Stomach (tissue), 9 donors: ENCODE results near the gene PCDH18. TPM values are rescaled to one million over a fixed set of nuclear protein-coding genes. Genes with fewer than 3 reads are reported as not detected.
A peak's percentile ranks its signal among the peaks of the same experiment; 100 is the strongest.

Experiments
- DNase-seq, 2 donors: peaks; one replicate each; pipeline versions ENCODE4 v3.0.0 to v3.0.0-alpha.2; 2013 to 2019
- H3K27ac ChIP-seq, 5 donors: fragments of 200-600 bp in 4 of 5; sonication (generic) in 4 of 5; one replicate each; pipeline ENCODE4 v1.5.1; 2013 to 2019; ENCODE audit warnings: mild to moderate bottlenecking in 1 of 5, moderate library complexity in 1 of 5
- H3K27me3 ChIP-seq, 3 donors: fragments of 200-600 bp; sonication (generic); one replicate each; pipeline ENCODE4 v1.5.1; 2017 to 2019; ENCODE audit warnings: mixed run types in 1 of 3
- H3K36me3 ChIP-seq, 4 donors: fragments of 200-600 bp; sonication (generic); 1 replicate in 3 of 4; 2 replicates in 1 of 4; pipeline ENCODE4 v1.5.1; 2016 to 2019
- H3K4me1 ChIP-seq, 4 donors: fragments of 200-600 bp; sonication (generic); one replicate each; pipeline ENCODE4 v1.5.1; 2016 to 2019
- H3K4me3 ChIP-seq, 4 donors: fragments of 200-600 bp; sonication (generic) in 3 of 4; one replicate each; pipeline ENCODE4 v1.5.1; 2016 to 2019; ENCODE audit warnings: mild to moderate bottlenecking in 1 of 4
- H3K9me3 ChIP-seq, 4 donors: fragments of 200-600 bp; sonication (generic); one replicate each; pipeline ENCODE4 v1.5.1; 2016 to 2019
- EP300 ChIP-seq: sonication (generic); formaldehyde crosslinking; IDR thresholded peaks from one replicate; pipeline ENCODE4 v1.6.1; 2017; ENCODE audit warnings: antibody characterized with exemption
- POLR2A ChIP-seq, 4 donors: fragments of 450-650 bp; IDR thresholded peaks; one replicate each; pipeline ENCODE4 v1.6.1; 2016; ENCODE audit warnings: antibody characterized with exemption in 4 of 4, control low read depth in 2 of 4, mild to moderate bottlenecking in 1 of 4, moderate library complexity in 1 of 4
- POLR2AphosphoS5 ChIP-seq, 3 donors: sonication (generic); formaldehyde crosslinking; IDR thresholded peaks; one replicate each; pipeline ENCODE4 v1.6.1; 2016; ENCODE audit warnings: antibody characterized with exemption in 3 of 3
- WGBS, 5 donors: extraction: QIAGEN DNeasy Blood & Tissue Kit in 3 of 5; methylation state at CpG; one replicate each; pipeline versions ENCODE4 v1.1.5 to v1.1.7; 2013 to 2018; 5-methylcytosine and 5-hydroxymethylcytosine counted together
- intact Hi-C: fragments of 100-400 bp; cut with DNase I; formaldehyde crosslinking; loops from one replicate; pipeline ENCODE4 v1.15.1; 2023; ENCODE audit warnings: low total_unique reads
- polyA plus RNA-seq, 3 donors: library from polyadenylated mRNA; stranded (reverse); fragments of 200-250 nt; gene quantifications; one replicate each; pipeline ENCODE4 v1.2.3, GENCODE V29; 2013
- total RNA-seq, 5 donors: library from RNA; depleted of rRNA; stranded (reverse); fragments of >200 nt; gene quantifications; one replicate each; pipeline versions ENCODE4 v1.1.0 to v1.2.3, GENCODE V29; 2014 to 2016
- TF ChIP-seq, protein P1 (sequence below), 7 experiments: fragments of 450-650 bp in 4 of 7; fragments of 200-600 bp in 3 of 7; sonication (generic) in 3 of 7; IDR thresholded peaks; one replicate each; pipeline ENCODE4 v1.5.1; 2016 to 2019; ENCODE audit warnings: antibody characterized with exemption in 7 of 7, control low read depth in 2 of 7, mild to moderate bottlenecking in 1 of 7
- donor health status: healthy with polysubstance abuse.
- donor health status: Bipolar disorder and iron deficiency.
- donor health status: healthy.

Gene PCDH18
- total and polyA plus RNA-seq, 8 donors, result 0.58 to 99.1 (median 7.1) TPM

DNA sequence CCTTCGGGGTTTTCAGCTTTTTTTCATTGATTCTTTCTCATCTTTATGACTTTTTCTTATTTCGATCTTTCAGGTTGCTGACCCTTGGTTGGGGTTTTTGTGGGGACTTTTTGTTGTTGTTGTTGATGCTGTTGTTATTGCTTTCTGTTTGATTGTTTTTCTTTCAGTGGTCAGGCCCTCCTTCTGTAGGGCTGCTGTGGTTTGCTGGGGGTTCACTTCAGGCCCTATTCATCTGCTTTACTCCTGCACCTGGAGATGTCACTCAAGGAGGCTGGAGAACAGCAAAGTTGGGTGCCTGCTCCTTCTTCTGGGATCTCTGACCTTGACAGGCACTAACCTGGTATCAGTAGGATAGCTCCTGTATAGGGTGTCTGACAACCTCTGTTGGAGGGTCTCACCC, 39.9 kb upstream of the PCDH18 start:
- H3K36me3 ChIP-seq, result no peaks in the 10 kb centered on the region
- no peak overlapping the region for H3K27ac ChIP-seq
- intact Hi-C loops, result no loop called here
- no peak overlapping the region for H3K4me3 ChIP-seq
- TF ChIP-seq EP300 (no peak), POLR2A (IDR thresholded peaks at IDR 0.05) (no peak), POLR2AphosphoS5 (IDR thresholded peaks at IDR 0.05) (no peak)
- TF ChIP-seq, protein P1, sequence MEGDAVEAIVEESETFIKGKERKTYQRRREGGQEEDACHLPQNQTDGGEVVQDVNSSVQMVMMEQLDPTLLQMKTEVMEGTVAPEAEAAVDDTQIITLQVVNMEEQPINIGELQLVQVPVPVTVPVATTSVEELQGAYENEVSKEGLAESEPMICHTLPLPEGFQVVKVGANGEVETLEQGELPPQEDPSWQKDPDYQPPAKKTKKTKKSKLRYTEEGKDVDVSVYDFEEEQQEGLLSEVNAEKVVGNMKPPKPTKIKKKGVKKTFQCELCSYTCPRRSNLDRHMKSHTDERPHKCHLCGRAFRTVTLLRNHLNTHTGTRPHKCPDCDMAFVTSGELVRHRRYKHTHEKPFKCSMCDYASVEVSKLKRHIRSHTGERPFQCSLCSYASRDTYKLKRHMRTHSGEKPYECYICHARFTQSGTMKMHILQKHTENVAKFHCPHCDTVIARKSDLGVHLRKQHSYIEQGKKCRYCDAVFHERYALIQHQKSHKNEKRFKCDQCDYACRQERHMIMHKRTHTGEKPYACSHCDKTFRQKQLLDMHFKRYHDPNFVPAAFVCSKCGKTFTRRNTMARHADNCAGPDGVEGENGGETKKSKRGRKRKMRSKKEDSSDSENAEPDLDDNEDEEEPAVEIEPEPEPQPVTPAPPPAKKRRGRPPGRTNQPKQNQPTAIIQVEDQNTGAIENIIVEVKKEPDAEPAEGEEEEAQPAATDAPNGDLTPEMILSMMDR (IDR thresholded peaks at IDR 0.05), result no peak
- H3K27me3 ChIP-seq, result no peaks in the 10 kb centered on the region
- no peaks in the 10 kb centered on the region for H3K9me3 ChIP-seq
- H3K4me1 ChIP-seq, result no peaks in the 10 kb centered on the region
- no peak for DNase-seq
- WGBS, 5 donors, result 68 to 84% (median 77%) methylated on average over 2 of the region's 2 CpGs

DNA sequence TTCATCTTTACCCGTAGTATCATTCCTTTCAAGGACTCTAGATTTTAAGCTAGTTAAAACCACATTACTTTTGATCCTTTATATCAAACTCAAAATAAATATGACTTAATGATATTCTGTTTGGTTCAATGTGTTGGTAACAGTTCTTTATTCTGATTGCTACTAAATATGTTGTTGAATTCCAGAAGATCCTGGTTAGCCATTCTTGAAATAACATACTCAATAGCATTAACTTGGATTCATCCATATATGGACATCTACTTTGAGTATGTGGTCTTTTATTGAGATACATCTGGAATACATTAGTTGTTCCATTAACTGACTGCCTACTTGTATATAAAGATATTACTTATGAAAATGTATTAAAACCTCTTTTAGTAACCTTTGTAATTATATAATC, 27.5 kb upstream of the PCDH18 start:
- no peak overlapping the region for H3K4me3 ChIP-seq
- no peak for DNase-seq
- H3K4me1 ChIP-seq, result no peaks in the 10 kb centered on the region
- no peaks in the 10 kb centered on the region for H3K27me3 ChIP-seq
- WGBS, 5 donors, result 85 to 97% (median 90%) methylated on average over 1 of the region's 1 CpG
- no peaks in the 10 kb centered on the region for H3K9me3 ChIP-seq
- no peaks in the 10 kb centered on the region for H3K36me3 ChIP-seq
- TF ChIP-seq, protein P1 (IDR thresholded peaks at IDR 0.05), result no peak
- TF ChIP-seq POLR2A (IDR thresholded peaks at IDR 0.05), result no peak
- no peak for TF ChIP-seq EP300
- TF ChIP-seq POLR2AphosphoS5 (IDR thresholded peaks at IDR 0.05), result no peak
- intact Hi-C loops, result no loop called here
- no peak overlapping the region for H3K27ac ChIP-seq

DNA sequence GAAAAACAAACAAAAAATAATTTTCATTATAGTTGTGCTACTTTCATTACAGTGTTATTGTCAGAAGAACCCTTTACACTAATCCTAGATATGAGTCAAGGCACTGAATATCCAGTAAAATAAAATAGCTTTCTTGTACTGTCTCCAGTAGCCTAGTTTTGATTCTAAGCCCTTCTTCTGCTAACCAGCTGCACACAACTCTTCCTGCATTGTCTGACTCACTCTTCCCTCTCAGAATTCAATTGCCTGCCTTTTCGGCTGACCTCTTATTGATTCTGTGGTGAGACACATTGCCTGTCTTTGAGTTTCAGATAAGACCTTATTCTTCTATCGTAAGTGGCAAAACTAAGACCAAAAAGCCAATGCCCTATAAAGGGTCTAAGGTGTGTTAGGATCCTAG, 26.7 kb upstream of the PCDH18 start:
- no peaks in the 10 kb centered on the region for H3K4me1 ChIP-seq
- no peak for DNase-seq
- peak overlapping the region in 1 of 5 donors; percentile 31 for H3K27ac ChIP-seq
- TF ChIP-seq POLR2AphosphoS5 (IDR thresholded peaks at IDR 0.05), result no peak
- no peak for TF ChIP-seq EP300
- TF ChIP-seq, protein P1 (IDR thresholded peaks at IDR 0.05), result no peak
- TF ChIP-seq POLR2A (IDR thresholded peaks at IDR 0.05), result no peak
- H3K4me3 ChIP-seq, result no peak overlapping the region
- H3K9me3 ChIP-seq, result no peaks in the 10 kb centered on the region
- intact Hi-C loops, result no loop called here
- H3K27me3 ChIP-seq, result no peaks in the 10 kb centered on the region
- H3K36me3 ChIP-seq, result no peaks in the 10 kb centered on the region
- WGBS, 5 donors, result 26 to 47% (median 33%) methylated on average over 2 of the region's 2 CpGs

- H3K4me1 ChIP-seq, result peaks cover 0 to 12% (median 0%) of the 10 kb centered on the region in 4 donors
- intact Hi-C loops, result no loop called here
- H3K9me3 ChIP-seq, result no peaks in the 10 kb centered on the region
- H3K27me3 ChIP-seq, result no peaks in the 10 kb centered on the region
- TF ChIP-seq EP300 (no peak), POLR2AphosphoS5 (IDR thresholded peaks at IDR 0.05) (peak in 2 of 3 donors; percentile 19 to 67)
- peak overlapping the region in 2 of 5 donors; percentile 29 to 65 for H3K27ac ChIP-seq
- no peaks in the 10 kb centered on the region for H3K36me3 ChIP-seq
- no peak overlapping the region for H3K4me3 ChIP-seq
- DNase-seq, result no peak
- 50 to 74% (median 62%) methylated on average over 4 of the region's 4 CpGs for WGBS, 5 donors
These were observed 13.2 kb upstream of the PCDH18 start for GRCh38 chr4:137545461-137545861.

DNA sequence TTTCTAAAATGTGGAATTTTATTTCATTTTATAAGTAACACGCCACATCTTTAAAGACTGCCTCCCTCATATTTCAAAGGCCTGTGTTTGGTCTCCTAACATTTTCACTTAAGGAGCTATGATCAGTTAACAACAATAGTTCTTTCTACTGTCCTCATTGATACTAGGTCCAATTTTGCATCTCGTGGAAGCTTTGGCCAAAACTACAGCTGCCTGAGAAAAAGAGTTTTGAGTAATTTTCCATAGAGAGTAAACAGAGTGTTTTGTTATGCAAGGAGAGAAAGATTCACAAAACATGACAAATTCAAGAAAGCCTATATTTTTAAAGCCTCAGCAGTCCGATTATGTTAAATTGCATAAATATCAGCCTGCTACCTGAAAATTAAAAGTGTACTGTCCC, 11.4 kb upstream of the PCDH18 start:
- Histone ChIP-seq H3K36me3 (no peaks in the 10 kb centered on the region), H3K27me3 (no peaks in the 10 kb centered on the region), H3K9me3 (no peaks in the 10 kb centered on the region), H3K4me3 (no peak overlapping the region), H3K4me1 (peaks cover 0 to 12% (median 0%) of the 10 kb centered on the region in 4 donors), H3K27ac (peak overlapping the region in 2 of 5 donors; percentile 20 to 67)
- TF ChIP-seq POLR2AphosphoS5 (IDR thresholded peaks at IDR 0.05), result no peak
- TF ChIP-seq POLR2A (IDR thresholded peaks at IDR 0.05), result no peak
- intact Hi-C loops, result no loop called here
- WGBS, 5 donors, result 49 to 71% (median 58%) methylated on average over 3 of the region's 3 CpGs
- DNase-seq, result no peak
